T47D (cell line): ENCODE results near the gene DEFB108B.
"Not testable (repeated sequence)": the region's sequence is repeated elsewhere in the genome, so short reads cannot be mapped to it uniquely, and the experiment has no call there.

ENCODE experiments used
- DNase-seq, 2 experiments: peaks; one replicate each; pipeline versions ENCODE4 v3.0.0 to v3.0.0-alpha.2; 2011 to 2012; ENCODE audit warnings: low read depth in 1 of 2, low spot score in 1 of 2
- JUND ChIP-seq: IDR thresholded peaks from 2 replicates; pipeline ENCODE4 v1.6.1; 2012; ENCODE audit warnings: low read depth
- in situ Hi-C: cut with HindIII; loops from 2 replicates; pipeline ENCODE4 v1.10.0; 2016; ENCODE audit warnings: low sequenced_read_pairs, low pct_unique_long_range_greater_than_20kb

DEFB108B gene

GRCh38 chr11:71804158-71804947, 28.6 kb upstream of the DEFB108B start:
- in situ Hi-C loops, DNase-seq: not testable (repeated sequence)

- DNase-seq, in situ Hi-C loops: not testable (repeated sequence)
Observed at GRCh38 chr11:71812529-71812928, 20.5 kb upstream of the DEFB108B start.

GRCh38 chr11:71813481-71814355, 19.3 kb upstream of the DEFB108B start:
- peak; percentile 65 to 82 for DNase-seq
- in situ Hi-C loops = not testable (repeated sequence)

- in situ Hi-C loops = not testable (repeated sequence)
Observed at GRCh38 chr11:71821539-71821938, 11.5 kb upstream of the DEFB108B start.

GRCh38 chr11:71829247-71829646, 3.8 kb upstream of the DEFB108B start:
- DNase-seq, in situ Hi-C loops: not testable (repeated sequence)

More at GRCh38 chr11:71821539-71821938, 11.5 kb upstream of the DEFB108B start:
- not testable (repeated sequence) for DNase-seq

GRCh38 chr11:71829686-71830085, 3.3 kb upstream of the DEFB108B start:
- DNase-seq, in situ Hi-C loops: not testable (repeated sequence)

- in situ Hi-C loops, DNase-seq: not testable (repeated sequence)
Observed at GRCh38 chr11:71842720-71843119, 9.7 kb downstream of the DEFB108B start.

GRCh38 chr11:71843355-71843754, 10.4 kb downstream of the DEFB108B start:
- in situ Hi-C loops, DNase-seq: not testable (repeated sequence)

- TF ChIP-seq JUND = no peak
- in situ Hi-C loops = no loop called here
- DNase-seq = no peak
Observed at GRCh38 chr11:71843858-71844257, 10.9 kb downstream of the DEFB108B start.

- in situ Hi-C loops, DNase-seq: not testable (repeated sequence)
Observed at GRCh38 chr11:71853895-71854294, 20.9 kb downstream of the DEFB108B start.

GRCh38 chr11:71855880-71856279, 22.9 kb downstream of the DEFB108B start:
- DNase-seq, in situ Hi-C loops: not testable (repeated sequence)

GRCh38 chr11:71860835-71861234, 27.8 kb downstream of the DEFB108B start:
- DNase-seq, in situ Hi-C loops: not testable (repeated sequence)

GRCh38 chr11:71863978-71864627, 31.1 kb downstream of the DEFB108B start:
- peak in 1 of 2 experiments; percentile 89 for DNase-seq
- in situ Hi-C loops = not testable (repeated sequence)

GRCh38 chr11:71867209-71867608, 34.2 kb downstream of the DEFB108B start:
- DNase-seq, in situ Hi-C loops: not testable (repeated sequence)

- in situ Hi-C loops, DNase-seq: not testable (repeated sequence)
Observed at GRCh38 chr11:71869931-71870330, 36.9 kb downstream of the DEFB108B start.

GRCh38 chr11:71870661-71871060, 37.7 kb downstream of the DEFB108B start:
- DNase-seq, in situ Hi-C loops: not testable (repeated sequence)

GRCh38 chr11:71876262-71876661, 43.3 kb downstream of the DEFB108B start:
- in situ Hi-C loops = not testable (repeated sequence)

GRCh38 chr11:71878059-71878458, 45.1 kb downstream of the DEFB108B start, which contains the start of gene DEFB131B:
TSS of gene DEFB131B (plus strand) at chr11:71878453. CDS start at chr11:71878453, 0 bp downstream.
- in situ Hi-C loops, DNase-seq: not testable (repeated sequence)

More at GRCh38 chr11:71876262-71876661, 43.3 kb downstream of the DEFB108B start:
- DNase-seq = not testable (repeated sequence)
